Heart right ventricle (tissue), 16 donors: ENCODE results near the gene GRIN3A. TPM values are rescaled to one million over a fixed set of nuclear protein-coding genes. Genes with fewer than 3 reads are reported as not detected.

ENCODE experiments used
- ATAC-seq, 8 donors: fragments of 200-7000 bp; cut with Tn5 transposase; one replicate each; pipeline ENCODE4 v1.9.1; 2020; ENCODE audit warnings: mild to moderate bottlenecking in 8 of 8, moderate library complexity in 8 of 8, moderate number of reproducible peaks in 1 of 8
- DNase-seq, 2 donors: peaks; one replicate each; pipeline ENCODE4 v3.0.0-alpha.2; 2020
- H3K27ac ChIP-seq, 10 donors: fragments of 200-600 bp; sonication (generic) in 2 of 10; one replicate each; pipeline versions ENCODE4 v1.5.0 to v1.8.0; 2020 to 2022; ENCODE audit warnings: mild to moderate bottlenecking in 3 of 10
- H3K27me3 ChIP-seq, 7 donors: fragments of 200-600 bp; one replicate each; pipeline ENCODE4 v1.8.0; 2021 to 2022; ENCODE audit warnings: mild to moderate bottlenecking in 2 of 7
- H3K36me3 ChIP-seq, 9 donors: fragments of 200-600 bp; sonication (generic) in 1 of 9; one replicate each; pipeline versions ENCODE4 v1.5.0 to v1.8.0; 2020 to 2022; ENCODE audit warnings: mild to moderate bottlenecking in 2 of 9
- H3K4me1 ChIP-seq, 9 donors: fragments of 200-600 bp; sonication (generic) in 1 of 9; one replicate each; pipeline versions ENCODE4 v1.5.0 to v1.8.0; 2020 to 2022; ENCODE audit warnings: mild to moderate bottlenecking in 4 of 9
- H3K4me3 ChIP-seq, 10 donors: fragments of 200-600 bp; sonication (generic) in 2 of 10; one replicate each; pipeline versions ENCODE4 v1.5.0 to v1.8.0; 2020 to 2022; ENCODE audit warnings: mild to moderate bottlenecking in 7 of 10, moderate library complexity in 2 of 10
- H3K9me3 ChIP-seq, 11 donors: fragments of 200-600 bp in 10 of 11; sonication (generic) in 2 of 11; one replicate each; pipeline versions ENCODE4 v1.5.0 to v1.8.0; 2013 to 2022; ENCODE audit warnings: mild to moderate bottlenecking in 2 of 11, control low read depth in 1 of 11, moderate library complexity in 1 of 11
- CTCF ChIP-seq, 9 donors: fragments of 200-600 bp; sonication (generic) in 2 of 9; IDR thresholded peaks; one replicate each; pipeline versions ENCODE4 v1.5.0 to v1.8.0; 2021 to 2022; ENCODE audit warnings: antibody characterized with exemption in 9 of 9, mild to moderate bottlenecking in 5 of 9, moderate library complexity in 1 of 9
- WGBS, 2 donors: extraction: QIAGEN DNeasy Blood & Tissue Kit; methylation state at CpG; one replicate each; pipeline ENCODE4 v1.1.7; 2013; ENCODE audit warnings: inconsistent platforms in 1 of 2; 5-methylcytosine and 5-hydroxymethylcytosine counted together
- intact Hi-C, 10 donors: fragments of 100-400 bp; cut with DNase I; formaldehyde crosslinking; loops; one replicate each; pipeline versions ENCODE4 v1.11.1 to v1.14.2; 2022
- polyA plus RNA-seq, 2 donors: library from polyadenylated mRNA; stranded (reverse); fragments of 200-250 nt; gene quantifications; one replicate each; pipeline ENCODE4 v1.2.3, GENCODE V29; 2013
- total RNA-seq, 10 donors: library from RNA; stranded (reverse); fragmentation: NEBNext Ultra II Directional in 3 of 10; extraction: Animal tissue kit (Norgen Biotek cat#: 25700) in 3 of 10; gene quantifications; one replicate each; pipeline versions ENCODE4 v1.2.1 to v1.2.4, GENCODE V29; 2021 to 2023
- donor health status: Arrhythmogenic right ventricular cardiomyopathy.
- donor health status: ischemic (EF 13 %, LVEDD 7.1; RV severe dilation, severe dysfunction).
- donor health status: healthy with polysubstance abuse.
- donor health status: DM: no; HTN: yes; CAD: no.
- donor health status: DM: no; HTN: no; CAD: no.
- donor health status: ischemic (EF 25% LVEDD 6.9; RV normal size, moderate dysfunction).
- donor health status: ischemic (EF 25% LVEDD 5.7; RV mildly dilated, moderate dysfunction).
- donor health status: healthy.
- donor health status: DM: yes; HTN: yes; CAD: no.
- donor health status: Ischemic cardiomyopathy.
- donor health status: ischemic (EF 35%, LVEDD 5.7; RV mildly dilated, moderate dysfunction).
- donor health status: nonischemic (EF 11% LVEDD 7.7; RV severe dilation, severe dysfunction).
- donor health status: DM: yes; HTN: yes; CAD: no.
- donor health status: PGD.
- donor health status: ischemic (EF 29% LVEDD 5.4; RV normal size, mild dysfunction).
- donor health status: nonischemic (EF 23%, LVEDD 6.1; RV moderate dilation, normal function).

The GRIN3A gene
- total and polyA plus RNA-seq, 12 donors = 0.06 to 1.4 (median 0.33) TPM

- WGBS, 2 donors = 96 to 99% methylated on average over 2 of the region's 2 CpGs
- Histone ChIP-seq H3K27me3 (no peaks in the 10 kb centered on the region), H3K4me1 (peaks cover 0 to 19% (median 0%) of the 10 kb centered on the region in 9 donors), H3K27ac (no peak overlapping the region), H3K4me3 (no peak overlapping the region), H3K36me3 (no peaks in the 10 kb centered on the region), H3K9me3 (no peaks in the 10 kb centered on the region)
- no peak for TF ChIP-seq CTCF (IDR thresholded peaks at IDR 0.05)
- DNase-seq (no peak), ATAC-seq (no peak)
- intact Hi-C loops = no loop called here
These were observed 46.8 kb downstream of the GRIN3A start for GRCh38 chr9:101691657-101692056.

GRCh38 chr9:101689039-101689438, 49.4 kb downstream of the GRIN3A start:
- no peak overlapping the region for H3K4me3 ChIP-seq
- WGBS, 2 donors = 20 to 49% methylated on average over 2 of the region's 2 CpGs
- no peak for TF ChIP-seq CTCF (IDR thresholded peaks at IDR 0.05)
- H3K27me3 ChIP-seq = no peaks in the 10 kb centered on the region
- H3K4me1 ChIP-seq = peaks cover 0 to 12% (median 0%) of the 10 kb centered on the region in 9 donors
- H3K27ac ChIP-seq = no peak overlapping the region
- ATAC-seq = no peak
- no peak for DNase-seq
- intact Hi-C loops = no loop called here
- no peaks in the 10 kb centered on the region for H3K36me3 ChIP-seq
- H3K9me3 ChIP-seq = no peaks in the 10 kb centered on the region

DNA sequence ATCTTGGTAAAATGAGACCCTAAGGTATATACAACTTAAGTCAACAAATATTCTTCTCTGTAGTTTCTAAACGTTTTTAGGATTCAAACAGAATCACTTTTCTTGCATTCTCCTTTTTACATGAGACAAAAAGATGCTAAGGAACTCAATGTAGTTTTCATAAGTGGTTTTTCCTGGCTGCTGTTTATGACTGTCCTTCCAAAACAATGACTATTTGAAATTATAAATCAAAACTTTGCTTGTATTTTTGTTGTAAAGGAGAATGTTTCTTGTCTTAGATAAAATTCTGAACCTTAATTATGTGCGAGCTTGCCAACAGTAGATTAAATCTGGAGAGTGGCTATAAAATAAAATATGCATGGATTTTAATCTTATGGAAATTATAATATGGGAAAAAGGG, 53.8 kb downstream of the GRIN3A start:
- peaks cover 0 to 5% (median 0%) of the 10 kb centered on the region in 9 donors for H3K4me1 ChIP-seq
- intact Hi-C loops = no loop called here
- 65 to 70% methylated on average over 2 of the region's 2 CpGs for WGBS, 2 donors
- DNase-seq = no peak
- H3K27ac ChIP-seq = no peak overlapping the region
- H3K4me3 ChIP-seq = no peak overlapping the region
- H3K27me3 ChIP-seq = no peaks in the 10 kb centered on the region
- no peaks in the 10 kb centered on the region for H3K36me3 ChIP-seq
- no peak for TF ChIP-seq CTCF (IDR thresholded peaks at IDR 0.05)
- H3K9me3 ChIP-seq = no peaks in the 10 kb centered on the region
- no peak for ATAC-seq

DNA sequence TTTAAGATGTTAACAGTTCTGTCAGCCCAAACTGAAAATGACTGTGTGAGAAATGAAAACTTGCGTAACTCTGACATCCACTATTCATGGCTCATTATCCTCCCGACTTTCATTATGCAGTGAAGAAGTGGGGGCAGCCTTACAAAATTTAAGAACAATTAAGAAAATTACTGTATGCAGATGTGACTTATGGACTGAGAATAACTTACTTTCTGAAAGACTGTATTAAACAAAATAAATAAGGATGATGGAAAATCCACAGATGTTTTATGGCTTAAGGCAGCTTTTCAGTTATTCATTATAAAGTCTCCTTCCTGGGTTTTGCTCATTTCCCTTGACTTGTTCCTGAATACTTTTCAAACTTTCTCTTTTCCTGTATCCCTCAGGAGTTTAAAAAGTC, 55.2 kb downstream of the GRIN3A start:
- H3K27ac ChIP-seq = no peak overlapping the region
- H3K4me1 ChIP-seq = no peaks in the 10 kb centered on the region
- H3K9me3 ChIP-seq = no peaks in the 10 kb centered on the region
- no peak for TF ChIP-seq CTCF (IDR thresholded peaks at IDR 0.05)
- no peaks in the 10 kb centered on the region for H3K36me3 ChIP-seq
- H3K27me3 ChIP-seq = no peaks in the 10 kb centered on the region
- no peak for ATAC-seq
- intact Hi-C loops = no loop called here
- 89 to 92% methylated on average over 2 of the region's 2 CpGs for WGBS, 2 donors
- H3K4me3 ChIP-seq = no peak overlapping the region
- no peak for DNase-seq

DNA sequence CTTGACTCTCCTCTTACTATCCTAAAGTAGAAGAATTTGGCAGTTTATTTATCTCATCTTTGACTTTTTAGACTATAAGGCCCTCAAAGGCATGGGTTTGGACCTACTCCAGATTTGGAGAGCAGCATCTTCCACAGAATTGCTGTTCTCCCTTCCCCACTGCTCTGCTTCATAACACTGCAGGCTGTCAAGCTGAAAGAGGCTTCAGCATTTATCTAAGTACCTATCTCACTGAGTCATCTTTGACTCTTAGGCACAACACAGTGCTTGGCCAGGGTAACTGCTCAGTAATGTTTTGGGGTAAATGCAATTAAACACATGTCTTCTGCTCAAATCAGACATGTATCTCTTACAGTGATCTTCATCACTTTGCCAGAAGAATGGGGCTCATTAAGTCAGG, 60.6 kb downstream of the GRIN3A start:
- no peaks in the 10 kb centered on the region for H3K27me3 ChIP-seq
- peaks cover 0 to 9% (median 0%) of the 10 kb centered on the region in 9 donors for H3K4me1 ChIP-seq
- H3K27ac ChIP-seq = no peak overlapping the region
- ATAC-seq (no peak), DNase-seq (no peak)
- no peak for TF ChIP-seq CTCF (IDR thresholded peaks at IDR 0.05)
- no peaks in the 10 kb centered on the region for H3K36me3 ChIP-seq
- no peak overlapping the region for H3K4me3 ChIP-seq
- intact Hi-C loops = no loop called here
- no peaks in the 10 kb centered on the region for H3K9me3 ChIP-seq
